ENCODE measurements around the gene TMEM151B. TPM values are rescaled to one million over a fixed set of nuclear protein-coding genes. Genes with fewer than 3 reads are reported as not detected.

Gene TMEM151B
- total RNA-seq, 1 experiment from 2014 or later, result not detected

Other genes with a start within 250 kb of the TMEM151B start
- 164 and 192 TPM in 2 replicates for gene MRPL14, start 143.0 kb upstream of the TMEM151B start, total RNA-seq (2014; rRNA removed)
- gene TMEM63B, start 142.9 kb upstream of the TMEM151B start, total RNA-seq (2014; rRNA removed), result 23.6 and 26.9 TPM in 2 replicates
- gene CAPN11, start 111.6 kb upstream of the TMEM151B start, total RNA-seq (2014; rRNA removed), result not detected in 2 replicates
- gene MYMX, start 53.5 kb upstream of the TMEM151B start, total RNA-seq (2014; rRNA removed), result not detected in 2 replicates
- gene SLC29A1, start 46.9 kb upstream of the TMEM151B start, total RNA-seq (2014; rRNA removed), result 54.7 and 60.4 TPM in 2 replicates
- gene HSP90AB1, start 23.3 kb upstream of the TMEM151B start, total RNA-seq (2014; rRNA removed), result 1,280 and 1,322 TPM in 2 replicates
- gene SLC35B2, start 12.9 kb upstream of the TMEM151B start, total RNA-seq (2014; rRNA removed), result 90.6 and 109 TPM in 2 replicates
- gene NFKBIE, start 4.9 kb upstream of the TMEM151B start, total RNA-seq (2014; rRNA removed), result 7.4 and 28.7 TPM in 2 replicates
- gene AARS2, start 42.9 kb downstream of the TMEM151B start, total RNA-seq (2014; rRNA removed), result 26.2 and 30.4 TPM in 2 replicates
- not detected in 2 replicates for gene SPATS1, start 72.2 kb downstream of the TMEM151B start, total RNA-seq (2014; rRNA removed)
- 19.7 and 23.0 TPM in 2 replicates for gene CDC5L, start 117.3 kb downstream of the TMEM151B start, total RNA-seq (2014; rRNA removed)

Data from PC-3 (cell line).